ENCODE measurements around the gene GLYATL1. TPM values are rescaled to one million over a fixed set of nuclear protein-coding genes. Genes with fewer than 3 reads are reported as not detected.

GLYATL1 gene
- total RNA-seq, 1 donor from 2014 or later = 0.42 TPM

DNA sequence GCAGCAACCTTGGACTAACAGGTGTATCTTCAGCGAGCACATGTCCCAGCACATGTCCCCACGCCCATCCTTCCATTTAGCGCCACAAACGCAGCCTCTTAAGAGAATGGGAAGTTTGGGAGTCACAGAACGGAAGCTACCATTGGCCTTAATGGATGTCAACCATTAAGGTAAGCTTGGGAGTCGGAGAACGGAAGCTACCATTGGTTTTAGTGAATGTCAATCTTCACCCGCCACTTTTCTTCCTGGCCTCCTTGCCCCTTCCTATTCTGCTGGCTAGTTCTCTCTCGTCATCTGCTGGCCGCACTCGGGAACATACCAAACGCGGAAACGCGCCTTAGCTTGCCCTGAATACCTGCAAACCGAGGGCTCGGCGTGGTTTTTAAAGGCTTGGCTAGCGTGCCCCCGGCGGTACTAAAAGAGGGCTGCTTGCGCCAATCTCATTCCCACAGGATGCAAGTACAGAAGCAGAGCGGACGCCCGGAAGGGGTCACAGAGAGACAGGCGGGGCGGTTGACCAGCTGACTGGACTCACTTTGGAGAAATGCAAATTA, 24.3 kb downstream of the GLYATL1 start:
- Mint-ChIP-seq H3K4me1 (ENCODE audit: low read depth, unreplicated experiment) (no peaks in the 10 kb centered on the region), H3K4me3 (ENCODE audit: unreplicated experiment) (peak overlapping the region; percentile 87), H3K27ac (ENCODE audit: unreplicated experiment) (no peak overlapping the region), H3K27me3 (ENCODE audit: unreplicated experiment) (peaks cover 6% of the 10 kb centered on the region), H3K9me3 (ENCODE audit: unreplicated experiment) (peaks cover 3% of the 10 kb centered on the region), H3K36me3 (ENCODE audit: unreplicated experiment) (no peaks in the 10 kb centered on the region)
- TF ChIP-seq, protein P1, sequence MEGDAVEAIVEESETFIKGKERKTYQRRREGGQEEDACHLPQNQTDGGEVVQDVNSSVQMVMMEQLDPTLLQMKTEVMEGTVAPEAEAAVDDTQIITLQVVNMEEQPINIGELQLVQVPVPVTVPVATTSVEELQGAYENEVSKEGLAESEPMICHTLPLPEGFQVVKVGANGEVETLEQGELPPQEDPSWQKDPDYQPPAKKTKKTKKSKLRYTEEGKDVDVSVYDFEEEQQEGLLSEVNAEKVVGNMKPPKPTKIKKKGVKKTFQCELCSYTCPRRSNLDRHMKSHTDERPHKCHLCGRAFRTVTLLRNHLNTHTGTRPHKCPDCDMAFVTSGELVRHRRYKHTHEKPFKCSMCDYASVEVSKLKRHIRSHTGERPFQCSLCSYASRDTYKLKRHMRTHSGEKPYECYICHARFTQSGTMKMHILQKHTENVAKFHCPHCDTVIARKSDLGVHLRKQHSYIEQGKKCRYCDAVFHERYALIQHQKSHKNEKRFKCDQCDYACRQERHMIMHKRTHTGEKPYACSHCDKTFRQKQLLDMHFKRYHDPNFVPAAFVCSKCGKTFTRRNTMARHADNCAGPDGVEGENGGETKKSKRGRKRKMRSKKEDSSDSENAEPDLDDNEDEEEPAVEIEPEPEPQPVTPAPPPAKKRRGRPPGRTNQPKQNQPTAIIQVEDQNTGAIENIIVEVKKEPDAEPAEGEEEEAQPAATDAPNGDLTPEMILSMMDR (IDR thresholded peaks at IDR 0.05; ENCODE audit: partially characterized antibody, unreplicated experiment) = no peak
- DNase-seq = peak; percentile 47

DNA sequence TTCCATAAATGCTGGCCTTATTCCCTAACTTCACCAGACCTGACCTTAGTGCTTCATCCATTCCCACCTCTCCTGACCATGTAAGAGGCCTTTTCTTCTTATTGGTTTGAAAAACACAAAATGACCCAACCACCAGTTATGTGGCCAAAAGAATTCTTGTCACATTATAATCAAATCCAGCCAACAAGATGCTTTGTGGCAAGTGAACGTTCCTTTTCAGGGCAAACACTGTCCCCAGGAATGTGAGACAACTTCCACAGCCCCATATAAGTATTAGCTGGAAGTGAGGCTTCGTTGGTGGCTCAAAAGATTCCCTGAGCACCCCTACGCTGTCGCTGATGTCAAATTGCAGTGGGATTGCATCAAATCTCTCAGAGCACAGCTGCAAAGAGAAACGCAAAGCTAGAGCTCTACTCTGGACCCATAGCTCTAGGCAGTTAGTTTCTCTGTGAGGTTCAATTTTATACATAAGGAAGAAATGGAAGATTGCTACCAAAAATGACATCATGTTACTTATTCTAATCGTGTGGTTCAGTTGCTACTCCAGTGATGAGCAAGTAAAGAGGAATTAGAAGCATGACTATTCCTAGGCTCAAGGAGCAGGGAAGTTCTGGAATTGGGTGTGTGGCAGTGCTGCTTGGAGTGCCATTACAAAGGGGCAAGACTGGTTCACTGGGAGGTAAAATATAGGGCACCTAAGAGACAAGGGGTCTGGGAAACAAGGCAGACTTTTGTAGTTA, 26.1 kb downstream of the GLYATL1 start:
- Mint-ChIP-seq H3K4me1 (ENCODE audit: low read depth, unreplicated experiment) (no peaks in the 10 kb centered on the region), H3K4me3 (ENCODE audit: unreplicated experiment) (no peak overlapping the region), H3K27me3 (ENCODE audit: unreplicated experiment) (peaks cover 4% of the 10 kb centered on the region), H3K36me3 (ENCODE audit: unreplicated experiment) (no peaks in the 10 kb centered on the region), H3K9me3 (ENCODE audit: unreplicated experiment) (peaks cover 2% of the 10 kb centered on the region), H3K27ac (ENCODE audit: unreplicated experiment) (no peak overlapping the region)
- no peak for DNase-seq
- TF ChIP-seq, protein P1 (IDR thresholded peaks at IDR 0.05; ENCODE audit: partially characterized antibody, unreplicated experiment) = no peak

DNA sequence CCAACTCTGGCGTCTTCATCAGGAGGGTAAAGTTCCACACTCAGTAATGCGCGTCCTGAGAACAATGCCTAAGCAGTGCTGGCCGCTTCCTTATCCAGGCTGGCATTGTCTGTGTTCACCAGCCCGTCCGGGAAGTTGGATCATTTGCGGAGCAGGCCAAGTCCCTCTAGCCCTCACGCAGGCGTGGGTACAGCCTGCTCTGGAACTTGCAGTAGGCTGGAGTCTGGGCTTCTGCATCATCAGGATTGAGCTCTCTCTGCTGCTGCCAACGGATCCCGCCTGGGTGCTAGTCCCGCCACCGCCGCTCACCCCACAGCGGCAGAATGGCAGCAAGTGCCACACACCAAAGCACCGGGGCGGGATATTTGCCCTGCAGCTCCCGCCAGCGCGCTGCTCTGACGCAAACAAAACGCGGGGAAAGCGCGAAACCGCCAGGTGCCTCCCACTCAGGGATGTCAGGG, 29.0 kb downstream of the GLYATL1 start:
- H3K27ac Mint-ChIP-seq (ENCODE audit: unreplicated experiment) = no peak overlapping the region
- no peak for DNase-seq
- H3K4me1 Mint-ChIP-seq (ENCODE audit: low read depth, unreplicated experiment) = no peaks in the 10 kb centered on the region
- H3K36me3 Mint-ChIP-seq (ENCODE audit: unreplicated experiment) = no peaks in the 10 kb centered on the region
- H3K4me3 Mint-ChIP-seq (ENCODE audit: unreplicated experiment) = no peak overlapping the region
- no peaks in the 10 kb centered on the region for H3K9me3 Mint-ChIP-seq (ENCODE audit: unreplicated experiment)
- TF ChIP-seq, protein P1 (IDR thresholded peaks at IDR 0.05; ENCODE audit: partially characterized antibody, unreplicated experiment) = no peak
- peaks cover 2% of the 10 kb centered on the region for H3K27me3 Mint-ChIP-seq (ENCODE audit: unreplicated experiment)

DNA sequence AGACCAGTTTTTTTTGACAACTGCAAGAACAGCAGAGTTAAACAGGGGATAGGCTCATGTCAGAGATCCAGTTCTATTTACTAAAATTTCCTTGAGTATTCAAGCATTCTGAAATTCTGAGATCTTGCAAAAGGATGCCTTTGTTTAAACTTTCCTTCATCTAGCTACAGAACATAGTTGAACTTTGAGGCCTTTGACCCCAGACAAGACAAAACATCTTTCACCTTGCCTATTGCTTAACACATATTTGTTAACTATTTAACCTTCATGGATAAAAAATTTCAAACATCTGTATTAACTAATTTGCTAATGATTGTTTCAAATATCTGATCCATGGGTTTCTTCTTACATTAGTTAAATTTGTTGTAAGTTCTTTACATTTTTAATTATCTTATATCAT, 38.2 kb downstream of the GLYATL1 start:
- no peaks in the 10 kb centered on the region for H3K36me3 Mint-ChIP-seq (ENCODE audit: unreplicated experiment)
- no peak overlapping the region for H3K27ac Mint-ChIP-seq (ENCODE audit: unreplicated experiment)
- H3K4me3 Mint-ChIP-seq (ENCODE audit: unreplicated experiment) = no peak overlapping the region
- peaks cover 4% of the 10 kb centered on the region for H3K4me1 Mint-ChIP-seq (ENCODE audit: low read depth, unreplicated experiment)
- no peaks in the 10 kb centered on the region for H3K9me3 Mint-ChIP-seq (ENCODE audit: unreplicated experiment)
- TF ChIP-seq, protein P1 (IDR thresholded peaks at IDR 0.05; ENCODE audit: partially characterized antibody, unreplicated experiment) = no peak
- no peak for DNase-seq
- H3K27me3 Mint-ChIP-seq (ENCODE audit: unreplicated experiment) = no peaks in the 10 kb centered on the region

DNA sequence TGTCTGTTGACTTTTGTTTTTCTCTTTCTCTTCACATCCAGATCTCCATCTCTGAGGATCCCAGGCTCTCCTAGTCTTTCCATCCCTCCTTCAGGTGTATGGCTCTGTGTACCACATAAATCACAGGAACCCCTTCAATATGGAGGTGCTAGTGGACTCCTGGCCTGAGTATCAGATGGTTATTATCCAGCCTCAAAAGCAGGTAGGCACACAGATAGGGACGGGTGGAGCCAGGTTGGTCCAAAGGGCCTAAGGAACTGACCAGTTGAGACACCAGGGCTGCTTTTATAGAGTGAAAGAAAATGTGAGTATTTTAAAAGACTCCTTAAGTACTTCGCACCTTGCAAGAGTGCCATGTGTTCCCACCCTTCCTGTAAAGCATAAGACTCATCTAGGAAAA, 39.9 kb downstream of the GLYATL1 start:
- Mint-ChIP-seq H3K4me3 (ENCODE audit: unreplicated experiment) (no peak overlapping the region), H3K27ac (ENCODE audit: unreplicated experiment) (no peak overlapping the region), H3K4me1 (ENCODE audit: low read depth, unreplicated experiment) (peaks cover 4% of the 10 kb centered on the region), H3K36me3 (ENCODE audit: unreplicated experiment) (no peaks in the 10 kb centered on the region), H3K27me3 (ENCODE audit: unreplicated experiment) (no peaks in the 10 kb centered on the region), H3K9me3 (ENCODE audit: unreplicated experiment) (no peaks in the 10 kb centered on the region)
- TF ChIP-seq, protein P1 (IDR thresholded peaks at IDR 0.05; ENCODE audit: partially characterized antibody, unreplicated experiment) = no peak
- no peak for DNase-seq
